ENCODE results near the gene USP36.

Gene USP36

GRCh38 chr17:78794864-78795640 is 45.6 kb downstream of the USP36 start:
- TF ChIP-seq CTCF (IDR thresholded peaks at IDR 0.05) = no peak
- no peak for TF ChIP-seq ZFX (IDR thresholded peaks at IDR 0.05; ENCODE audit: borderline replicate concordance)
- H3K27ac ChIP-seq = no peak overlapping the region

- no peak overlapping the region for H3K27ac ChIP-seq
- TF ChIP-seq ZFX (IDR thresholded peaks at IDR 0.05; ENCODE audit: borderline replicate concordance) (no peak), CTCF (IDR thresholded peaks at IDR 0.05) (no peak)
Measured at GRCh38 chr17:78794399-78794798, 46.2 kb downstream of the USP36 start.

- TF ChIP-seq ZFX (IDR thresholded peaks at IDR 0.05; ENCODE audit: borderline replicate concordance) (no peak), CTCF (IDR thresholded peaks at IDR 0.05) (no peak)
- no peak overlapping the region for H3K27ac ChIP-seq
Measured at GRCh38 chr17:78793968-78794367, 46.6 kb downstream of the USP36 start.

GRCh38 chr17:78793415-78793814 is 47.2 kb downstream of the USP36 start:
- no peak for TF ChIP-seq CTCF (IDR thresholded peaks at IDR 0.05)
- H3K27ac ChIP-seq = no peak overlapping the region

- no peak overlapping the region for H3K27ac ChIP-seq
- TF ChIP-seq ZFX (IDR thresholded peaks at IDR 0.05; ENCODE audit: borderline replicate concordance) = no peak
- TF ChIP-seq CTCF (IDR thresholded peaks at IDR 0.05) = no peak
Measured at GRCh38 chr17:78791840-78792709, 48.5 kb downstream of the USP36 start.

- TF ChIP-seq ZFX (IDR thresholded peaks at IDR 0.05; ENCODE audit: borderline replicate concordance) (no peak), CTCF (IDR thresholded peaks at IDR 0.05) (no peak)
Measured at GRCh38 chr17:78790552-78790951, 50.1 kb downstream of the USP36 start.

GRCh38 chr17:78789663-78790181 is 50.9 kb downstream of the USP36 start:
- no peak overlapping the region for H3K27ac ChIP-seq
- TF ChIP-seq CTCF (IDR thresholded peaks at IDR 0.05) (no peak), ZFX (IDR thresholded peaks at IDR 0.05; ENCODE audit: borderline replicate concordance) (no peak)

More at GRCh38 chr17:78790552-78790951, 50.1 kb downstream of the USP36 start:
- H3K27ac ChIP-seq = no peak overlapping the region

Data from 22Rv1 (cell line).